Endometrium (tissue), 2 donors: ENCODE results near the gene SLC6A4.

Source experiments
- FAIRE-seq: peaks from 2 replicates; lab custom pipeline; 2012; peaks lifted over from hg19 to GRCh38; lab: Jason Lieb, UNC
- donor health status: control.
- donor health status: control.

The SLC6A4 gene

GRCh38 chr17:30235386-30236296 lies at the start of gene SLC6A4:
SLC6A4 (minus strand) TSS chr17:30235697; CDS start chr17:30221958, 13,739 bp downstream.
- no peak for FAIRE-seq

- FAIRE-seq, result no peak
These were observed 43.7 kb upstream of the SLC6A4 start for GRCh38 chr17:30279156-30279555.

- FAIRE-seq, result no peak
These were observed 42.5 kb upstream of the SLC6A4 start for GRCh38 chr17:30278032-30278431.

GRCh38 chr17:30275911-30276310 lies 40.4 kb upstream of the SLC6A4 start:
- FAIRE-seq, result no peak

GRCh38 chr17:30274887-30275286 lies 39.4 kb upstream of the SLC6A4 start:
- FAIRE-seq, result no peak

GRCh38 chr17:30273373-30273772 lies 37.9 kb upstream of the SLC6A4 start:
- FAIRE-seq, result no peak

GRCh38 chr17:30271102-30271501 lies 35.6 kb upstream of the SLC6A4 start:
- FAIRE-seq, result no peak

GRCh38 chr17:30267625-30268024 lies 32.1 kb upstream of the SLC6A4 start:
- no peak for FAIRE-seq

- FAIRE-seq, result no peak
These were observed 28.2 kb upstream of the SLC6A4 start for GRCh38 chr17:30263552-30264333.

GRCh38 chr17:30256756-30257506 lies 21.4 kb upstream of the SLC6A4 start:
- FAIRE-seq, result no peak

- FAIRE-seq, result no peak
These were observed 18.7 kb upstream of the SLC6A4 start for GRCh38 chr17:30254150-30254549.

- no peak for FAIRE-seq
These were observed 17.8 kb upstream of the SLC6A4 start for GRCh38 chr17:30253312-30253711.

GRCh38 chr17:30251931-30252330 lies 16.4 kb upstream of the SLC6A4 start:
- peak; percentile 21 for FAIRE-seq

- FAIRE-seq, result no peak
These were observed 14.0 kb upstream of the SLC6A4 start for GRCh38 chr17:30249460-30249859.

GRCh38 chr17:30248786-30249185 lies 13.3 kb upstream of the SLC6A4 start:
- no peak for FAIRE-seq

- FAIRE-seq, result no peak
These were observed 11.0 kb upstream of the SLC6A4 start for GRCh38 chr17:30246460-30246859.

GRCh38 chr17:30244853-30245385 lies 9.4 kb upstream of the SLC6A4 start:
- FAIRE-seq, result no peak

- no peak for FAIRE-seq
These were observed 8.1 kb upstream of the SLC6A4 start for GRCh38 chr17:30243568-30243967.

GRCh38 chr17:30243002-30243401 lies 7.5 kb upstream of the SLC6A4 start:
- no peak for FAIRE-seq

- no peak for FAIRE-seq
These were observed 5.6 kb upstream of the SLC6A4 start for GRCh38 chr17:30241051-30241450.

- no peak for FAIRE-seq
These were observed 4.7 kb upstream of the SLC6A4 start for GRCh38 chr17:30240177-30240576.

- FAIRE-seq, result no peak
These were observed 3.6 kb upstream of the SLC6A4 start for GRCh38 chr17:30239089-30239462.
